DMS79 (cell line): ENCODE measurements around the gene CD7.
A peak's percentile ranks its signal among the peaks of the same experiment; 100 is the strongest.

Experiments
- DNase-seq: peaks from one replicate; lab custom pipeline; 2025; lab: John Stamatoyannopoulos, UW

The CD7 gene

DNA sequence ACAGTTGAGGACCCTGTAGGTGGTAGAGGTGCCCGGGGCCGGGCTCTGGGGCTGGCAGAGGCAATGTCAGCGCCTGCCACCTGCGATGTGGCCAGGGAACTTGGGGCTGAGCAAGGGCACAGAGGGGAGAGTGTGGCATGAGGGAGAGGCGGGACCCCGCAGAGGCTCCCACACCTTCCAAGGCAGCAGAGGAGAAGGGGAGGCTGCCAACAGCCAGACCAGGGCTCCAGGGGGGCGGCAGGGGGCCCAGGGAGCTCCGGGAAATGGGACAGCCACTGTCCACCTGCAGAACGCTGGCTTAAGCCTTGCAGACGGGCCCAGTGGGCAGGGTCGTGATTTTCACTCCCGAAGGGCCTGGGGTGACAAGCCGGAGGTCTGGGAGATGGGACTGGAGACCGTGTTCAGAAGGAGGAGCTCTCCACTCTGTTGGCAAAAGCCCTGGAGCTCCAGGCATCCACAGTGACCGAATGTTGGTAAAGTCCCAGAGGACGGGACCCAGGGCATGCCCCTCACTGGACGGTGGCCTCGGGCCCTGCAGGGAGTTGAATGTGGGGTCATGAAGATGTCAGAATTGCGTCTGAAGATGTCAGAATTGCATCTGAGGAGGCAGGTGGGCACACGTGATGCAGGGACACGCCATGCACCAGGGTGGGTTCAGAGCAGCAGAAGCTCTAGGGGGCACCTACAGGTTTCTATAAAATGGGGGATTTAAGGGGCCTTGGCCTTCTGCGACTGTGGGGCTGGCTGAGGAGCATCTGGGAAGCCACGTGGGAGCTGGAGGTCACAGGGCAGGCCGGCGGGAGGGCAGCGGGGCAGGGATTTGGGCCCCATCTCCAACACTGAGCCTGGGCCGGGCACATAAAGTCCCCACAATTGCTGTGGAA lies 18.6 kb downstream of the CD7 start:
- no peak for DNase-seq

DNA sequence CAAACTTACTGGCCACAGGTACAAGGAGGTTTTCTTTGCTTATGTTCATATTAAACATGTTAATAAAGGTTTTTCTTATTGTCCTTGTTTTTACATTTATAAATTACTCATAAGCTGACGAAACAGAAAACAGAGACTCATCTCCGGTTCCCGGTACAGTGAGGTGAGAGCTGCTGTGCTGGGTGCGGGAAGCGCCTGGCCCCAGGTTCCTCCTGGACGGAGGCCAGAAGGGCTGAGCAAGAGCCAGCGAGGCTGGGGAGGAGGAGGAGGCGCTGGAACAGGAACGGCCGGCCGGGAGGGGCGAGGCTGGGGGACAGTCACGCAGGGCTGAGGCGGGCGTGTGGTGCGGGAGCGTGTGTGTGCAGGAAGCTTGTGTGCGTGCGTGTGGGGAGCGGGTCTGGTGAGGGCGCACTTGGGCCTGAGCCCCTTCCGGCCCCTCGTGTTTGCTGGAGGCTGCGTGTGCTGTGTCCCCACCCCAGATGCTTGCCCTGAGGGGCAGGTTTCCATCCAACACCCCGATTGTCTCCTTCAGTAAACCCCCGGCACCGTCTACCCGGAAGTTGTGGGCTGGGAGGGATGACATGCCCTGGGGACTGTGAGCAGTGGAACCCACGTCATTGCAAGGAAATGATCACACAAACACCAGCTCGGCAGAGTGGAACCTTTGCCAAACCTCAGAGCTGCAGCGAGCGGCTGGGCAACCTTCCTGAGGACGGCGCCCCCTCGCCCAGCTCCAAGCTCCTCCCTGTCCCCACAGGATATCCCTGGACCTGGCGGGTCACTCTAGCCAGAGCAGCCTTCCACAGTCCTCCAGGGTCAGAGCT lies 19.5 kb downstream of the CD7 start:
- peak; percentile 52 for DNase-seq

DNA sequence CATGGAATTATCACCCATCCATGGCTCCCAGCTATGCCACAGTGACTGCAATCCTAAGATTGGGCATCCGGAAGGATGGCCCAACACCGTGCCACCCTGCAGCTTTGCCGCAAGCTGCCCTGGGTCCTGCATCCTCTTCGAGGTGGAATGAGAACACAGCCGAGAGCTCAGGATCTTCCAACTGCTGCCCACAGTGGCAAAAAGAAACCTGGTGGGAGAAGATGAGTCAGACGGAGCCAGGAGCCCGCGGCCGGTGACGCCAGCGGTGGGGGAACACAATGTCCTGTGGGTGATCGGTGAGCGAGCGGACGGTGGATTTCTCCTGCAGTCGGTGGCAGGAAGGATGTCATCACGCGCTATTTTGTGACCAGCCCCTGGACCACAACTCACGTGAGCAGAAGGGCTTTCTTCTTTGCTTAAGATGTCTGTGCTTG lies 20.1 kb downstream of the CD7 start:
- DNase-seq = peak; percentile 25

DNA sequence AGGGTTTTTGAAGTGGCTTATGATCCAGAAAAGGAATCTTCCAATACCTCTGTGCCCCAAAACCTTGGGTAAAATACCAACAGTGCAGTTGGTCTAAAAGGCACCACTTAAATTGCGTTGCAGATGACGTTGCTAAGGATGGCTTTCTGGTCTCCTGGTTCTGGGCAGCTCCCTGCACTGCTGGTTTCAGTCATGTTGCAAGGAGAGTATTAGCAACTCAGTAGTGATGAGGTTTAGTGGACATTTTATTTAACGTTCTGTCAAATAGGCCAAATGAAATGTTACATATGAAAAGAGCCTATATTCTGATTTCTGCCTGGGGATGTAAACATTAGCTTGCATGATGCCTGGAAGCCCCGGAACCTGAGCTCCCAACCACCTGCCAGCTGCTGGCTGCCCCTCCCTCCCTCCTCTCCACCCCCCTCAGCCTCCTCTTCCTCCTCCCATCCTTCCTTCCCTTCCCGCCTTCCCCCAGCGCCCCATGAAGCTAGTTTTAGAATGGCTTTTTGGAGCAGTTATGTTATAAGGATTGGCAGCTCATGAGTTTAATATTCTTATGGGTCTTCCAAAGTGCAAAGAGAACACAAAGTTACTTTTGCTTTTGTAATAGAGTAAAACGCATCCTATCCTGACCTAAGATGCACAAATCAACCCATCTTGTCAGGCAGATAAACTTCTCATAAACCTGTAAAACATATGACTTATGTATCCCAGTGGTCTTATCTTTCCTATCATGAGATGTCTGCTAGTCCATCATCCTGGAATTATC lies 20.7 kb downstream of the CD7 start:
- no peak for DNase-seq

DNA sequence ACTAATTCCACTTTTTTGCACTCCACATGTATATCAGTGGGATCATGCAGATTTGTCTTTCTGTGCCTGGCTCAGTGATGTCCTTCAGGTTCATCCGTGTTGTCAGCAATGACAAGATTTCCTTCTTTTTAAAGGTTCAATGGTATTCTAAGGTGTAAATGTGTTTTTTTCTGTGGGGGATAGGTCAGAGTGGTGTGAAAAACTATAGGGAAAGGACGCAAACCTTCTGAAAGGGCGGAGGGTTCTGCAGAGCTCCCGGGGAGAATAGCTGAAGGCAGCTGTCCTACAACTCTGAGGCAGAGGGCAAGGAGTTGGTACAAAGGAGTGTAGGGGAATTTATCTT lies 22.0 kb downstream of the CD7 start:
- no peak for DNase-seq

DNA sequence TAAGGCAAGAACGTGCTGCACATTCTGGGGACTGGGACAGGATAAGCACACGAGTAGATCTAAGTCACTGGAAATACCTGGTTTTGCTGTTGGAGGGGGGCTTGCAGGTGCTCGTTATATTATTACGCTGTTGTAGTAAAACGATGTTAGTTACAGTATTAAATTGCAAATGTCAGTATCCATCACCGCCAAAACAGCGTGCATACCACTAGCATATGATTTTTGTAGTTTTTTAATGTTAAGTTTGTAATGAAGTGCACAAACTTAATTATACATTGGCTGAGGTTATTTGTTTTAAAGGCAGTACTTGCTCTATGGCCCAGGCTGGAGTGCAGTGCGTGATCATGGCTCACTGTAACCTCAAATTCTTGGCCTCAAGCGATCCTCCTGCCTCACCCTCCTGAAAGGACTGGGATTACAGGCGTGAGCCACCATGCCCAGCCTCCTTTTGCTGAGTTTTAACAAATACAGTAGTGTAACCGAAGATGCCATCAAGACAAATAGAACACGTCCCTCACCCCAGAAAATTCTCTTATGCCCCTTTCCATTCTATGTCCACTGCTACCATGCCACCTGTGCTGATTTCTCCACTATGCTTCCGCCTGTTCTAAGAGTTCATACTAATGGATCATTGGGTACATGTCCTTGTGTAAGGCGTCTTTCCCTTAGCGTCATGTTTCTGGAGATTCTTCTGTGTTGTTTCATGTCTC lies 23.2 kb downstream of the CD7 start:
- DNase-seq = no peak

DNA sequence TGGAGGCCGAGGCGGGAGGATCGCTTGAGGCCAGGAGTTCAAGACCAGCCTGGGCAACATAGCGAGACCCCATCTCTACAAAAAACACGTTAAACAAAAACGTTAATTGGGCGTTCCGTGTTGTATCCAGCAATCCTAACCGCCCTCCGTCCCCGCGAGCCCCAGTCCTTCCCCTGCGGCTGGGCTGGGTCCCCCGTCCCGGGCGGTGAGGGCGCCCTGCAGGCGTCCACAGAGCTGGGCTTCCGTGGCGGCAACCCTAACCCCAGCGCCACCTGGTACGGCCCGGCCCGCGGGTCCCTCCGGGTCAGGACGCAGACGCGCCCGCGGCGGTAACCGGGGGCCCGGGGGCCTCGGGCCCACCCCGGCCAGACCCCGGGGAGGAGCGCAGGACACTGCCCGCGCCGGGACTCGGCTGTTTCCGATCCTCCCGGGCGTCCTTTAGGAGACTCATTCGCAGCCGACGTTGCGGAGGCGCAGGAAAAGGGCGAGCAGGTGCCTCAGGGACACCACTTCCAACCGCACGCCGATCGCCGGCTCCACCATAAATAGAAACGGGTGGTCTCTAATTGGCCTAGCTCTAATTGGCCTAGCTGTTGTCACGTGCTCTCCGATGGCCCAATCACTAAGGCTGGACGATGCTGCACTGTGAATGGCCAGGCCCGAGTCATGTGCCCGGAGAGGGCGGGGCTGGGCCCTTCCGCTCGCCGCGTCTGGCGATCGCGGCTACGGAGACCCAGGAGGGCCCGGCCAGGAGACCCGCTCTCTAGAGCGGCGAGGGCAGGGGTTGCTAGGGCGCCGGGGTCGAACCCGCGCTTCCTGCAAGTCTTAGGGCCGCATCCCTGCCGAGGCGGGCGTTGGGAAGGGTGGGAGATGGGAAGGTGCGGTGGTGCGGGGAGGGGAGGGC lies 24.9 kb downstream of the CD7 start:
- DNase-seq = peak; percentile 88

DNA sequence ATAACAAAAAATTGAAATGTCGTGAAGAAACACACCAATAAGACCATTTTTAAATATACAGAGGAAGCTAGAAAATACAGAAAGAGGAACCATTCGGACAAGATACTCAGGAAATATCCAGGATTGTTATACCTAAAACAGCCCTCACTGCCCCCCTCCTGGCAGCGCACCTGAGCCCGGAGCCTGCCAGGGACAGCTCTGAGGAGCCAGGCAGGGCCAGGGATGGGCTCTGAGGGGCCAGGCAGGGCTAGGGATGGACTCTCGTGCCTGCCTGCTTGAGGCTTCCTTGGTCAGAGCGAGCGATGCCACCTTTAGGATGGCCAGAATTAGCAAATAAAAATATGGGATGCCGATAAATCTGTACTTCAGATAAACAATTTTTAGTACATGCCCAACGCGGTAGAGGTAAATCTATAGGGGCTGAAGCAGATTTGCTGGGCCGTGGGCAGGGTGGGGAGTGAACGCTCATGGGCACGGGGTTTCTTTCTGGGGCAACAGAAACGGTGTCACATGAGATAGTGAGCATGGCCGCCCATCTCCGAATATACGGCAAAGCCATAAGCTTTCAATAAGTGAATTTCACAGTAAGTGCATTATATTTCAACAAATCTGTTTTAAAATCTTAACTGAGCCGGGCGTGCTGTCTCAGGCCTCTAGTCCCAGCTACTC lies 25.7 kb downstream of the CD7 start:
- DNase-seq = no peak

DNA sequence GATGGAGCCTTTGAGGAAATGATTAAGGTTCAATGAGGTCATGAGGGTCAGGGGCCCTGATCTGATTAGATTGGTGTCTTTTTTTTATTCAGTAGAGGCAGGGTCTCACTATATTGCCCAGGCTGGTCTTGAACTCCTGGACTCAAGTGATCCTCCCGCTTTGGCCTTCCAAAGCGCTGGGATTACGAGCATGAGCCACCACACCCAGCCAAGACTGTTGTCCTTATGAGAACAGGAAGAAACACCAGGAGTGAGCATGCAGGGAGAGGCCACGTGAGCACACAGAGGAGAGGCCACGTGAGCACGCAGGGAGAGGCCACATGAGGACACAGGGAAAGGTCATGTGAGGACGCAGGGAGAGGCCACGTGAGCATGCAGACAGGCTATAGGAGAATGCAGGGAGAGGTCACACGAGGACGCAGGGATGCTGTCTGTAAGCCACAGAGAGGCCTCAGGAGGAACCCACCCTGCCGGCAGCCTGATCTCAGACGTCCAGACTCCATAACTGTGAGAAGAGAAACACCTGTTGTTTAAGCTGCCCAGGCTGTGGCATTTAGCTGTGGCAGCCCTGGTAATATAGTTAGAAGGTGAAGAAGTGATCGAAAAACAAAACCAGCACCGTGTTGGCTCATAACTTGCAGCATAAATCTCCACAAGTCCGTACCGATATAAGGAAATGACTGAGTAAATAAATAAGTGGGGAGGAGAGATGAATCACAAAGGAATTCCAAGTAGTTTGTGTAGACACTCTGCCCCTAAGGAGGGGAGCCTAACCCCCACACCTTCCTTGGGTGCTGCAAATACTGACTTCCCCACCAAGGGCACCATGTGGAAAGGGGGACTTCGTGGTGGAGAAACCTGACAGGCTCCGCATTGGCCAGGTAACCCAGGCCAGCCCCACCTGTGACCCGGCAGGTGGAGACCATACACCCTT lies 29.3 kb downstream of the CD7 start:
- DNase-seq = no peak

DNA sequence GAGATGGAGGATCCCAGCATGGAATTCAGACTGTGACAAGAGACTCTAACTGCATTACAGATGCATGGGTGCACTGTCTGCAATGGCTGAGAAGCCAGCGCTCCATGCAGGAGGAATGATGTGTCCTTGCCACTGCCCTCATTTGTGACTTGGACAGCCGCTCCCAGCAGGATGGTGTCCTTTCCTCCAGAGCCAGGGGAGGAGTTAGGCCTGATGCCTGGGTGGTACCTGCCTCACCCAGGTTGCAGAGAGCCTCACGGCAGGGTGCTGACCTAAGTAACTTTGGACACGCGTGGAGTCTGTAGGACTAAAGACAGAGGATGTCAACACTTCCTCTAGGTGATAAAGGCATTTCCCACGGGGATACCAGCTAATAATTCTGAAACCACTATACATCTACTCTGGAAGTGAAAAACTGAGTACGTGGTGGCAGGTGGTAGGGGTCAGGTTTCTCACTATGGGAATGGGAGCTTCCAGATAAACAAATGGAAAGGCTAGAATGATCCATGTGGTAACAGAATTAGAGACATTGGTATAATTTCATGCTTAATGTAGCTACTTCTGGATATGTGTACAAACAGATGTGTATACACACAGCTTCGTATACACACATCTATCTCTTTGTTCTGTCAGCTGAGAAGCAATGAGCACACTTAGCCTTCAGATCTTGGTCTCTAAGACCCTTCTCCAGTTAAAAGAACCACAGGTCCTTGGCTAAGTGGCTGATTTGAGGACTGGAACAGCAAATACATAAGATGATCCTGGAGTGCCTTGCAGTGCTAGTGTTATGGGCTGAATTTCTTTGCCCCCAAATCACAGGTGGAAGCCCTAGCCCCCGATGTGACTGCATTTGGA lies 30.2 kb downstream of the CD7 start:
- DNase-seq = no peak

DNA sequence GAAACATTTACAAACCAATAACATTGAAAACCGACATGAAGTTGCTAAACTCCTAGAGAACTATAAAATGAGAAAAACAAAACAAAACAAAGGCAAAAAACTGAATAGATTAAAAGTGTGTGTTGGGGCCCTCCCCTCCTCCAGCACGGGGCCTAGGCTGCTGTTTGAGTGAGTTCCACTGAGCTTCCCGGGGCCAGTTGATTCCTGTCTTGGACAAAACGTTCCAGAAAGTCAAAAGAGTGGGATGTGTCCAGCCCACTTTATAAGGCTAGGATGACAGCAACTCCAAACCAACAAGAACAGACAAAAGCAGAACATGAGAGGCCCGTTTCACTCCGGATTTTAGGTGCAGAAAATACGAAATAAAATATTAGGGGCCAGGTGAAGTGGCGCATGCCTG lies 32.3 kb downstream of the CD7 start:
- no peak for DNase-seq

DNA sequence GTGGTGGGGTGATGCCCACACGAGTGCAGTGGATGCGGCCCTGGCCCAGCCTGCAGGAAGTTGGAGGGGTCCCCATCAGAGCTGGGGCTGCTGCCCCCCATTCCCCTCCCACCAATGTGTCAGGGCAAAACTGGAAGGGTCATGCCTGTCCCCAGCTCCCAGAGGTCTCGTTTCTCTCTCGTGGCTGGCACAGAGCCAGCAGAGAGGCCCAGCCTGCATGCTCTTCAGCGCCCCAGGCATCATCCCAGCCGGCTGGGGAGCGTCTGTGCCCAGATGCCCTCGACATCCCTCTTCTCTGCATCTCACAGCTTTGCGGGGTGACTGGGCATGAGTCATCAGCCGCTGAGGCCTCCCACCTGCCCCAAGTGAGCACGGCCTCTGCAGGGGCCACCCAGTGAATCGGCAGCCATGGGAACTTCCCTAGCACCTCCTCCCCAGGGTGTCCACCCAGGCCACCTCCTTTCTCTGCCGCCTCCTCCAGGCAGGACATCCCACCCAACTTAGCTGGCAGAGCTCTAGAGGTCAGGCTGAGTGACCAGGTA lies 34.1 kb downstream of the CD7 start:
- DNase-seq = peak; percentile 30

DNA sequence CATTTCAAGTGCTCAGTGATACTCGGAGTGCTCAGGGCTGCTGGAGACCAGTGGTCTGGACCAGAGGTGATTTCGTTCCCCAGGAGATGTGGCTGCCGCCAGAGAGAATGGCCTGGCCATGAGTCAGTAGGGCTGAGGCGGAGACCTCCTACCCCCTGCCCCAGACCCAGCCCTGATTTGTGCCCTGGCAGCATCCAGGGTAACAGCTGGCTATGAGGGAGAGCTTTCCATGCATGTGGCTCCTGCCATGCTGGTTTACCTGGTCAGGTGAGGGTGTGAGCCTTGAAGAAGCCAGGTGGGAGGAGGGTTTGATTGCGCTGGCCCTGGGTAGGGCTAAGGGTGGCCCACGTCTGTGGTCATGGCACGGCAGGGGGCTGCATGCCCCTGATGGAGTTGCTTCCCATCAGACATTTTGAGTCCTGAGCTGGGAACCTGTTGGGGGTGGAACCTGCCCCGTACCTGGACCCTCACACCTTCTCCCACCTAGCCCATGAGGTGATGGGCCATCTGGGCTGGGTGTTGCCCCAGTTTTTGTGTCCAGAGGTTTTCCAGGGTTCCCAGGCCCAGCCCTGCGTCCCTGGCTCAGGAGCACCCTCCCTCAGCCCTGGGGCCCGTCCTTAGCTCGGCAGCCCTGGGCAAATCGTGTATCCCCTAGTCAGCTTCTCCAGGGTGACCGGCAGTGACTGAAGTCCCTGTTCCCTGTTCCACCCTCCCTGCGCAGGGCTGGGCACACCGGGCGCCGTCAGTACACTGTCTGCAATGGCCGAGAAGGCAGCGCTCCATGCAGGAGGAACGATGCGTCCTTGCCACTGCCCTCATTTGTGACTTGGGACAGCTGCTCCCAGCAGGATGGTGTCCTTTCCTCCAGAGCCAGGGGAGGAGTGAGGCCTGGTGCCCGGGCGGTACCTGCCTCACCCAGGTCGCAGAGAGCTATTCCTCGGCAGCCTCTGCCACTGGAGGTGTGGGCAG lies 34.9 kb downstream of the CD7 start:
- no peak for DNase-seq

DNA sequence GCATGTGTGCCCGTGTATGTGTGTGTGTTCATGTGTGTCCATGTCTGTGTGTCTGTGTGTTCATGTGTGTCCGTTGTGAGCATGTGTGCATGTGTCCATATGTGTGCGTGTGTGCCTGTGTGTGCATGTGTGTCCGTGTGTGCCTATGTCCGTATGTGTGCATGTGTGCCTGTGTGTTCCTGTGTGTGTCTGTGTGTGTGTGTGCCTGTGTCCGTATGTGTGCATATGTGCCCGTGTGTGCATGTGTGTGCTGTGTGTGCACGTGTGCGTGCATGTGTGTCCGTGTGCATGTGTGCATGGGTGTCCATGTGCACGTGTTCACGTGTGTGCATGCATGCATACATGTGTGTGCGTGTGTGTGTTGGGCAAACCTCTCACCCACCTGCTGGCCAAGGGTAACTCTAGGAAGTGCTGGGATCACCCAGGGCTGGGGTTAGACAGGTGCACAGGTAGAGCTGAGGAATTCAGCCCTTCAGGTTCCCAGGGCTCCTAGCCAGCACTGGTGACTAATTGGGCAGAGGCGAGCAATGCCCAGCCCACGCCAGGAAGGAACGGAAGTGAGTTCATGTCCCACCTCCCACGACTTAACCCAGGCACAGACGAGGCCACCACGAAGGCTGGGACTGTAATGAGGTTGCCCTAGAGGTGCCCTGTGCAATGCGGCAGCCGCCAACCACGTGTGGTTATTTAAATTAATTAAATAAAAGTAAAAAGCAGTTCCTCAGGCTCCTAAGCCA lies 35.7 kb downstream of the CD7 start:
- DNase-seq = no peak

DNA sequence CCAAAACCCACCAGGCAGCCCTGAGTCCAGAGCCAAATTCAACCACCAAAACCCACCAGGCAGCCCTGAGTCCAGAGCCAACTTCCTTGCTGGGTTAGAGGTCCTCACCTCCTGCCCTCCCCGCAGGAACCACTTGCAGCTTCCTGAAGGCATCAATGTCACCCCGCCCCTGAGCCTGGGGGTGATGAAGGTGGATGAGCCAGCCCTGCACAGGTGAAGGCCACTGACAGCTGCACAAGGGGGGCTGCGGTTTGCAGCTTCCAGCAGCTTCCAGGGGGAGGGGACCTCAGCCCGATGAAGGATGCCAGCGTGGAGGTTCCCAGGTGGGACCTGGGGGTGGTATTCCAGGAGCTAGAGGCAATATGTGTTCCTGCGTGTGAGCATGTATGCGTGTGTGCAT lies 36.3 kb downstream of the CD7 start:
- no peak for DNase-seq

DNA sequence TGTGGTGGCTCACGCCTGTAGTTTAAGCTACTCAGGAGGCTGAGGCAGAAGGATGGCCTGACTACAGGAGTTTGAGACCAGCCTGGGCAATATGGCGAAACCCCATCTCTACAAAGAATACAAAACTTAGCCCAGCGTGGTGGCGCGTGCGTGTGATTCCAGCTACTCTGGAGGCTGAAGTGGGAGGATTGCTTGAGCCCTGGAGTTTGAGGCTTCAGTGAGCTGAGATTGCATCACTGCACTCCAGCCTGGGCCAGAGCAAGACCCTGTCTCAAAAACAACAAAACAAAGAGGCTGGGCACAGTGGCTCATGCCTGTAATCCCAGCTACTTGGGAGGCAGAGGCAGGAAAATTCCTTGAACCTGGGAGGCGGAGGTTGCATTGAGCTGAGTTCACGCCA lies 36.9 kb downstream of the CD7 start:
- DNase-seq = no peak
